Iris pigment epithelial cell (primary cell): Measurements from ENCODE around the gene VEZF1.
A peak's percentile ranks its signal among the peaks of the same experiment; 100 is the strongest.

Experiments
- DNase-seq: peaks from one replicate; pipeline ENCODE4 v3.0.0-alpha.2; 2011; ENCODE audit warnings: low read depth

The VEZF1 gene

GRCh38 chr17:57999010-57999495, 11.0 kb upstream of the VEZF1 start:
- no peak for DNase-seq

GRCh38 chr17:57997085-57997809, 9.2 kb upstream of the VEZF1 start:
- no peak for DNase-seq

- DNase-seq: peak; percentile 78
Observed at GRCh38 chr17:57995076-57995956, 7.3 kb upstream of the VEZF1 start.

GRCh38 chr17:57994436-57994835, 6.4 kb upstream of the VEZF1 start:
- no peak for DNase-seq

- DNase-seq: no peak
Observed at GRCh38 chr17:57993471-57994365, 5.7 kb upstream of the VEZF1 start.

GRCh38 chr17:57991537-57991936, 3.5 kb upstream of the VEZF1 start:
- DNase-seq: no peak

- no peak for DNase-seq
Observed at GRCh38 chr17:57990037-57990436, 2.0 kb upstream of the VEZF1 start.

GRCh38 chr17:57988301-57989250, 522 bp upstream of the VEZF1 start:
- peak; percentile 67 for DNase-seq

- peak; percentile 87 for DNase-seq
Observed at GRCh38 chr17:57986841-57987580, 1.0 kb downstream of the VEZF1 start.

- peak; percentile 51 for DNase-seq
Observed at GRCh38 chr17:57985675-57985974, 2.4 kb downstream of the VEZF1 start.

- DNase-seq: no peak
Observed at GRCh38 chr17:57984936-57985674, 2.9 kb downstream of the VEZF1 start.

- DNase-seq: peak; percentile 41
Observed at GRCh38 chr17:57984261-57984890, 3.7 kb downstream of the VEZF1 start.

GRCh38 chr17:57983446-57983845, 4.6 kb downstream of the VEZF1 start:
- no peak for DNase-seq

- no peak for DNase-seq
Observed at GRCh38 chr17:57982452-57983170, 5.4 kb downstream of the VEZF1 start.

- DNase-seq: no peak
Observed at GRCh38 chr17:57980522-57980921, 7.5 kb downstream of the VEZF1 start.

GRCh38 chr17:57979076-57979475, 9.0 kb downstream of the VEZF1 start:
- DNase-seq: no peak

GRCh38 chr17:57976594-57976993, 11.5 kb downstream of the VEZF1 start:
- no peak for DNase-seq

GRCh38 chr17:57975044-57975443, 13.0 kb downstream of the VEZF1 start:
- DNase-seq: peak; percentile 92
